ENCODE measurements around the gene YBX1.

The YBX1 gene

GRCh38 chr1:42735477-42736105 is 53.4 kb downstream of the YBX1 start:
- DNase-seq, result no peak

DNA sequence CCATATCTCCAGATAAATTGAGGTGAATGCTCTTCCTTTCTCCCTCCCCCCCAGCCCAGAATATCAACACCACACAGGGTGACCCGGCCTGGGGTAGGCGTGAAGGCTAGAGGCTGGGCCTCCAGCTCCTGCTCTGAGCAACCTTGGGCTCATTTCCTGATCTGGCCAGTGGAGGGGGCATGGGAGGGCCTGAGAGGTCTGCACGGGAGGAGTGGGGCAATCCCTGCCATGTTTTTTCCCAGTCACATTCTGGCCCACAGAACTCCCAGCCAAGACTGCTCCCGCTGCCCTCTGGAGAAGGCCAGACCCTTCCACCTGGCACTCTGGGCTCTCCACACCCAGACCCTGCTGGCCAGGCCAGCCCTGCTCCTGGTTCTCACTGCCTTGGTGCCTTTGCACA is 53.9 kb downstream of the YBX1 start:
- no peak for DNase-seq

DNA sequence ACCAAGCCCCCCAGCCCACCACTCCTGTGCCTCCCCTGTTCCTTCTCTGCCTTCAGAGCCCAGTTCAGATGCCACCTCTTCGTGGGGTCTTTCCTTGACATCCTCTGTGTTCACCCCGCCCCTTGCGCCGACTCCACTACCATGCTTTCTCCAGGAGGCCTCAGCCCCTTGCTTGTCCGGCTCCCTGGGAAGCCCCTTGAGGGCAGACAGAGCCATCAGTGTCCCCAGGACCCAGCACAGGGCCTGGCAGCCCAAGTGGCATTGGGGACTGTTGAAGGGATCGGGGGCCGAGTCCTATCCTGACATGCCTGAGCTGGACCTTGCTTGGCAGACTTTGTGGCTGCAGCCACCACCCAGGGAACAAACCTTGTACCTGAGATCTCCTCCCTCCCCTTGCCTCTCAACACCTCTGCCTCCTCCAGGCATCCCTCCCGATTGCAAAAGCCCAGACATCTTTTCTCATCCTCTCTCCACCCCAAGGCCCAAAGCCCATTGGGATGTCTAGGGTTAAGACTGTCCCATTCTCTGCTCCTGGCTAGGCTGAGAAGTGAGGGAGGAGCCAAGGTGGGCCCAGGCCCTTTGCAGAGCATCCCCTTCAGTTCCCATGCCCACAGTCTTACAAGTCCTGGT is 54.5 kb downstream of the YBX1 start:
- DNase-seq, result no peak

GRCh38 chr1:42737257-42737656 is 55.0 kb downstream of the YBX1 start:
- no peak for DNase-seq

DNA sequence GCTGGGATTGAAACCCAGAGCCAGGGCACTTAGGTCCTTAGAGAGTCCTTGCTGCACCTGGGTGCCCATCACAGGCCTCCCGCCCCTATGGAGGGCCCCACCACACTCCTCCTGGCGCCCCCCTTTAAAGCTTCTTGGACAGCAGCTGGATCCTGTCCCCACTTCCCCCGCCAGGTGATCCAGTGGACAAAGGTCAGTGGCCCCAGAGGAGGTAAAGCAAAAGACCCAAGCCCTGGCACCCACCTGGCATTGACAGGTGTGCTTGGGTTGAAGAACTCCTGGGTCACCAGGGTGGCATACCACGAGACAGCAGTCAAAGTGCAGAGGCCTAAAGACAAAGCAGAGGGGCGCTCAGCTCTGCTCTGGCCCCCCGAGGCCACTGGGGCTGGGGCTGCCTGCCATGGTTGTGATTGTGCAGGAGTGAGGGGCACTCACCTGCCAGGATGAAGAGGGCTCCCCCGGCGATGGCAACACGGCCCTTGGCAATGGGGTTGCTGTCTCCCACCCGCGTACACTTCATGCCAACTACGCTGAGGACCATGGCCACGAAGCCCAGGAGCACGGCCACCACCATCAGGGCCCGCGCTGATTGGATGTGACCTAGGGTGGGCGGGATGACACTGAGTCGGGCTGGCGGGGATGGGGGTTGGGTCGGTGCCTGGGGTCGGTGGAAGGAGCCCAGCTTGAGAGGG is 55.9 kb downstream of the YBX1 start:
- DNase-seq, result no peak

- DNase-seq, result no peak
Observed at GRCh38 chr1:42738678-42739226, 56.5 kb downstream of the YBX1 start.

- DNase-seq, result no peak
Observed at GRCh38 chr1:42739753-42740700, 57.8 kb downstream of the YBX1 start, which contains the start of gene CLDN19. TSS of gene CLDN19 (minus strand) at chr1:42740236. CDS start at chr1:42740063, 173 bp downstream.

DNA sequence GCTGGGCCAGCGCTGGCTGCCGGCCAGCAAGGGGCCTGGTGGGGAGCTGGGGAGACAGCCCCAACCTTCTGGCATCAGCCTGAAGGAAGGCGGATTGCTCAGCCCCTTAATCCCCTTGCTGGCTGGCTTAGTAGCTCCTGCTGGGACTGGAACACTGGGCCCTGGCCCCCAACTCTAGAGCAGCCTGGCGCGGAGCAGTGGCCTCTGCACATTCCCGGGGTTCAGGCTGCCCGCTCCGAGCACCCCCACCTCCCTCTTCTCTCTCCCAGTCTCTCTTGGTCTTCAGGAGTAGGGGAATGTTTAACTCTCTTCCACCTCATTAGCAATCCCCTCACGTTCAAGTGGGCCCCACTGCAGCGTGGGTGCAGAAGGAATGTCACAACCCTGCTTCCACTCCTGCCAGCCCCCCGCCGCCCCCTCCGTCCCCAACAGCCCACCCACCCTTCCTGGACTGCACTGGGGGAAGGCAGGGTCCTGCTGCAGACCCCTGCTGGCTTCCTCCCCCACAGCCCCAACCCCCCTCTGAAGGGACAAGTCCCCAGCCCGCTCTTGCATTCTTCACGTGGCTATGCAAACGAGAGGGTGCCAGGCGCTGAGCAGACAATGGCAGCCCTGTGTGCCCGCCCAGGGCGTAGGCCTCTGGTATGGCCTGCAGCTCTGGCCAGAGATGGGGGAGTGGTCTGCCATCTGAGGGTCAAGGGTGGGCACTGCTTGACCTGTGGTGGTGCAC is 58.8 kb downstream of the YBX1 start:
- no peak for DNase-seq

DNA sequence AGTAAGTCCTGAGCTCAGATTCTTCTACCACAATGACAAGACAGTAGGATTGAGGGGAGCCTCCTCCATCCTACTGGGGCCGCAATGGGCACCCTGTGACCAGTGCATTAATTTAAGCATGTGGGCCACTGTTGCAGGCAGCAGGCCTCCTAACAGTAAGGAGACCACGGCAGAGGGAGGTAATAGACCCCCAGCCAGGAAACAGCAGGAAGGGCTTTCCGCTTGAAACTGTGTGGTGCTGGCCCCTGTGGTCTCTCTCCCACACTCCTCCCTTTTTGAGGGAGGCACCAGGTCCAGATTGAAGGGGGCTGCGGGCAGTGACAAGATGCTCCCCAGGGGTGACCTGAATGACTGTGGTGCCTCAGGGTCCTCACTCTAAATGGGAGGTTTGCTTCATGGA is 59.5 kb downstream of the YBX1 start:
- DNase-seq, result no peak

DNA sequence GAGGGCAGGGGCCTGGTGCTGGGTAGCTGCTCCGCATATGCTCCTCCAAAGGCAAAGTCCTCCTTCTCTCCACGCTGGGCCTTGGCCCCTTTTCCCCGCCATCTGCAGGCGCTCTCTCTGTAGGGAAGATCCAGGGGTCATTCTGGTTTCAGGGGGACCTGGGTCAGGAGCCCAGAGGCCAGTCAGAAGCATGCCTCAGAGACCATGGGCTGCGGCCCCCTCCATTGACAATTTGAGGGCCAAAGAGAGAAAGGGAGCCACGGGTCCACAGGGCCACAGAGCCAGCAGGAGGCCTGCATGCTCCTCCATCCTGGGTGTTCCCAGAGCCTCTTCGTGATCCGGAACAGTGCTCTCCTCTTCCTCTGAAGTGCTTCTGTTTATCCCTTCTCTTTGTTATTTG is 59.9 kb downstream of the YBX1 start:
- no peak for DNase-seq

DNA sequence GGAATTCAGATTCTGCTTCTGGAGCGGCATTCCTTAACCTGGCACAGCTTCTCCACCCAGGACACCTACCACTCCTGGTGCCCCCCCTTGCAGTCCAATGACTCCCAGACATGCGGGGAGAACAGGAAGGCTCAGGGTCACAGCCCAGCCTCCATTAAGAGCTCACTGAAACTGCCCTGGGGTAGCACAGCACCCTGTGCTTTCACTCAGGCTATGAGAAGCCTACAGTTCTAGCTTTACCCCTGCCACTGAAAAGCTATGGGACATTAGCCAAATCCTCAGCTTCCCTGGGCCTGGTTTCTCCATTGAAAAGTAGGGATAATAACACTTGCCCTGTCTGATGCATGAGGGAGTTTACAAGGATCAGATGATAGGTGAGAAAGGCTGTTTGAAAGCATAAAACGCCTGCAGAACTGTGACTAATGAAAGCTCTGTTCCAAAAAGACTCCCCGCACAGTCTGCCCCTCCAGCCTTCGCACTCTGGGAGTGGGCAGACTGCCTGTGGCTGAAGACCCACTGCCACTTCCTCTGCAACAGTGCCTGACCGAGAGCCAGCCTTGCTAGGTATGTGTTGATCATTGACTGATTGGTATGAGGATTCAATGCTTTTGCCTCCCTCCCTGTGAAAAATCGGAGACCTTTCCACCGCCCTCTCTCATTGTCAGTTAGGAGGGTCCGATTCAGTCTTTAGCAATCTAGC is 60.5 kb downstream of the YBX1 start:
- no peak for DNase-seq

DNA sequence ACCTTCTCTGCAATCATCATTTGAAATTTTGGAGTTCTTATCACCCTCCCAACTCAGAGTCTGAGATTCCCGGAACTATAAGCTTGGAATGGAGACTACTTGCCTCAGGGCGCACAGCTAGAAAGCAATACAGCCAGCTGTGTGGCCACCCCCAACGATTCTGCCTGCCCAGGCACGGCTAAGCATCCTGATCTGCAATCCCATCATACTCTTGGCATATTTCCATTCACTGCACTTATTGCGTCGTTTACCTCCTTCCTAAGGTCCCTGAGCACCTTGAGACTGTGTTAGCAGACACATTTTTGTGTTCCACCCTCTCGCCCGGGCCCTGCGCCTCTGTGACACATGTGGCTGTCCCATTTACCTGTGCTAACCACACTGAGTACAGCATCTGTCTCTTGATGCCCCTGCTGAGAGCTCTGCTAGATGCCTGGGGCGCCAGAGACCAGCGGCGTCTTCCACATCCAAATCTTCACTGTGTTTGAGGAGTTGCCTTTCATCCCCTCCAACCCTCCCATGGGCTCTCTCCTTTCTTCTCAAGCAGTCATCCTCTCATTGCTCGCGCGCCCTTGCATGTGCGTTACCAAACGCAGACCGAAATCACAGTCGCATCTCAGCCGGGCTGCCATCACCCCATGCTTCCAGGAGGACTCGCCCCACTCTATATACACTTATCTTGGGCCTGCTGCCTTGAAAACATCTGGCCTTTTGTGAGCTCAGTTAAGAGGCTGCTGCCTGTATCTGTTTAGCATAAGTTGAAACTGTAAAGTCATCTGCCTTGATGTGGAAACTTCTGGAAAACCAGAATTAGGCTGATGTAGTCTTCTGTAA is 61.3 kb downstream of the YBX1 start:
- DNase-seq, result peak; percentile 43

DNA sequence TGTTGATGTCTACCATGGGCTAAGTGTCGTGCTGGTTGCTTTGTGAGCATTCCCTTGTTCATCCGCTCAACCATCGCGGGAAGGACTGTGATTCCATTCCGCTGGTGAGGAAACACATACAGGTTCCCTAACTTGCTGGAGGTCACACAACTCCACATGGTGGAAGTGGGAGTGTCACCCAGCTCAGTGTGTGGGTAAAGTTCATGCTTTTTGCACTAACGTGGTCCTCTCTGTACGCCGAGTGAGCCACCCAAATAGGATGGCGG is 61.9 kb downstream of the YBX1 start:
- DNase-seq, result no peak

GRCh38 chr1:42745851-42746250 is 63.6 kb downstream of the YBX1 start:
- DNase-seq, result no peak

DNA sequence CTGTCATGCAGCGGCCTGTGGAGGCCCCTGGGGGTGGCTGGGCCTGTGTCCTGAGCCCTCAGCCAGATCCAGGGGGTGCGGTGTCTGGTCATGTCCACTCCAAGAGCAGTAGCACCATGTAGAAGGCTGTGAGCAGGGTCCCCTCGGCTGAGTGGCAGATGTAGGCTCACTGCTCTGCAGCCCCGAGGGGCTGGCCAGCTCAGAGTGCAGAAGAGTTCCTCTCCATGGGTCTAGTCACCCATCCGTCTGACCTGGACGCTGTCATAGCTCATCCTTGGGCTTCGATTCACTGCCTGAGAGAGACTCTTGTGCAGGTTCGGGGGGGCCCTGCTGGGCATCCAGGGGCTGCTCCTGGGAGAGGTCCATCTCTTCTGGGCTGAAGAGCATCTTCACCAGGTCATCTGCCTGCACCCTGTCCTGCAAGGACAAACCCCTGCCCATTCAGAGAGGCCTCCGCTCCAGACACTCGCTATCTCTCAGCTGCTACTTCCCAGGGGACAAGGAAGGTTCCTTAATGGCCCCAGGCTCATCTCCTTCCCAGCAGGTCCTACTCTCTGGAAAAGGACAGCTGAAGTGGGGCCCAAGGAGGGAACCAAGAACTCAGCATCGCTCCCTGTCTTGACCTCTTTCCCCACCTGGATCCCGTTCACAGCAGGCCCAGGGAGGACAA is 64.4 kb downstream of the YBX1 start:
- no peak for DNase-seq

DNA sequence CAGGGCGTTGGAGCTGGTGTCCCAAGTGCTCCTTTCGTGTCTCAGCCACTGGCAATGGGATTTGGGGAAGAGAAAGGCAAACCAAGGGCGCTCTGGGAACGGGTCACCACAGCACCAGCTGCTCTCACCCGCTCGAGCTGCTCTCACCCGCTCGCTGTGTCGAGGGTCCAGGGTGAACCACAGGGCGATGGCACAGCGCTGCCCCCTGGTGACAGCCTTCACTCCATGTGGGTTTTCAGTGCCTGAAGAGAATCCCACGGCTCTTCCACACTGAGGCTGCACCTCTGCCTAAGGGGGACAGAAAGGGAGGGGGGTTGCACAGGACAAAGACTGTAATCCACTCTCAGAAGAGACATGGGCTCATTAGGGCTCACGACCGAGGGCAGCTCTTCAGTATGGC is 64.9 kb downstream of the YBX1 start:
- peak; percentile 31 for DNase-seq

DNA sequence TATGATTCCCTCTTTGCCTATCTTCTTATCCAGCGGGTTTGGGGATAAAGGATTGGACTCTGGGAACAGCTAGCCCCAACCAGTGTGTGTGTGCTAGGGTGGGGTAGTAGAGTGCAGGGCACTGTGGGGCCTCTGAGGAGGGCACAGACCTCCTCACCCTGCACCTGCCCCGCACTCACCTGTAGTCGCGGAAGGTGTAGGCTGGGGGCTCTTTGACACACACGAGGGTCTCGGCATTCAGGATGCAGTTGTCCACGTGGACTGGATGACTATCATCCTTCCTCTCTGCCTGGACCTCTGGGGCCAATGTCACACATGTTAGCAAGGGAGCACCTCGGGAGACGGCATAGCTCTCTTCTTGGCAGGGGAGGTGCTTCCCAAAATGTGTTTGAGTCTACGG is 65.8 kb downstream of the YBX1 start:
- no peak for DNase-seq

DNA sequence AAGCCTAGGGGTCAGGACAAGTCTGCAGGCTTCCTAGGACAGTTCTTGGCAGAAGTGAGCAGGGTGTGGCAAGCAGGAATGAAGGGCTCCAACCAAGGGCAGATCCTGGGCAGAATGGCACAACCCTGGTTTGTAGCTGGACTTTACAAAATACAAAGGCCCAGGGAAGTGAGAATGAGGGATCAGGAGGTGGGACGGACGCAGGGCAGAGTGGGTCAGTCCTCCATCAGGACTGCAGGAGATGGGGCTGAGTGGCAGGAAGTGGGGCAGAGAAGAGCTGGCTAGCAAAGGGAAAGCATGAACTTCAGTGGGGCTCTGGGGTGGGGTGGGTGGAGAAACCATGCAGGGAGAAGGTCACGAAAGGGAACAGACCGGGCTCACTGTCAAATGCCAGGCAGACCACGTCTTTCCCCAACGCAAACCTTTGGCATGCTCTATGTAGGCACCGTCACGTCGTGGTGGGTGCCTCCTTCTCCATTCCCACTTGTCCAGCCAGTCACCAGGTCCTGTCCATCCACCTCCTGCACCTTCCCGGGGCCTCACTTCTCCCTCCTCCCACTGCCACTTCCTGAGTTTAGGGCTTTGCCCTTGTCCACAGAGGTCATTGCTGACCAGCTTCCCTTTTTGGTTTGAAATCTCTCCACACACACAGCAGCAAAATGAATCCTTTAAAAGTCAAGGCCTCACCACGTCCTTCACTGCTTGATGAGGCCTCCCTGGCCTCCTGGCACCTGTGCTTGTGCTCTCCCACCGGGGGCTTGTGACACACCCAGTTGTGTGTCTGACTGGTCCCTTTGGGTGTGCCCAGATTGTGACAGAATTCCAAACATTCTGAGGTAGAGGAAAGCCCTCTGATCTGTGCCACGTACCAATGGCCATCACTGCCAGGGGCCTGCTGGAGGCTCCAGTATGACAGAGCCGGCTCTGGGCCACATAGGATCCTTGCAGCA is 66.5 kb downstream of the YBX1 start:
- no peak for DNase-seq

GRCh38 chr1:42750041-42750440 is 67.8 kb downstream of the YBX1 start:
- no peak for DNase-seq

Data from NCI-H1105 treated with DMSO at 0.1 percent for 48 hours (cell line).